HG03135 (cell line): Measurements from ENCODE around the gene NAA80.

Experiments
- ATAC-seq: cut with Tn5 transposase; IDR thresholded peaks from one replicate; pipeline ENCODE4 v1.9.1; 2021; ENCODE audit warnings: mild to moderate bottlenecking, moderate library complexity; ENCODE audit not compliant: unreplicated experiment

The NAA80 gene

GRCh38 chr3:50298836-50299637 lies at the start of gene NAA80, which contains the start of gene HYAL3:
NAA80 (minus strand) TSS chr3:50299405; CDS start chr3:50297463, 1,942 bp downstream.
HYAL3 (minus strand) TSS chr3:50299405; CDS start chr3:50295602, 3,803 bp downstream.
- ATAC-seq, result peak; percentile 81

GRCh38 chr3:50347187-50347813 lies 48.1 kb upstream of the NAA80 start:
- no peak for ATAC-seq

- no peak for ATAC-seq
These were observed 46.5 kb upstream of the NAA80 start, which contains the start of gene ZMYND10 for GRCh38 chr3:50345586-50346234. ZMYND10 (minus strand) TSS chr3:50345732; CDS start chr3:50345579, 153 bp downstream.

- no peak for ATAC-seq
These were observed 45.8 kb upstream of the NAA80 start for GRCh38 chr3:50345008-50345407.

GRCh38 chr3:50342813-50343633 lies 43.8 kb upstream of the NAA80 start:
- no peak for ATAC-seq

- no peak for ATAC-seq
These were observed 42.9 kb upstream of the NAA80 start for GRCh38 chr3:50341996-50342650.

- ATAC-seq, result no peak
These were observed 42.3 kb upstream of the NAA80 start for GRCh38 chr3:50341537-50341936.

- no peak for ATAC-seq
These were observed 41.5 kb upstream of the NAA80 start, which contains the start of gene RASSF1 for GRCh38 chr3:50340448-50341329. RASSF1 (minus strand) TSS chr3:50340836; CDS start chr3:50340805, 31 bp downstream.

GRCh38 chr3:50340147-50340447 lies 40.9 kb upstream of the NAA80 start:
- ATAC-seq, result no peak

GRCh38 chr3:50339485-50340146 lies 40.4 kb upstream of the NAA80 start:
- ATAC-seq, result no peak

- no peak for ATAC-seq
These were observed 39.8 kb upstream of the NAA80 start for GRCh38 chr3:50338965-50339364.

- ATAC-seq, result peak; percentile 67
These were observed 38.1 kb upstream of the NAA80 start for GRCh38 chr3:50337175-50337861.

GRCh38 chr3:50336452-50337174 lies 37.4 kb upstream of the NAA80 start:
- ATAC-seq, result peak; percentile 27

- no peak for ATAC-seq
These were observed 35.3 kb upstream of the NAA80 start for GRCh38 chr3:50334339-50335075.

- no peak for ATAC-seq
These were observed 34.6 kb upstream of the NAA80 start for GRCh38 chr3:50333744-50334328.

GRCh38 chr3:50331364-50331907 lies 32.2 kb upstream of the NAA80 start:
- no peak for ATAC-seq
